Aorta (tissue), 5 donors: ENCODE data around the gene HNRNPLL. TPM values are rescaled to one million over a fixed set of nuclear protein-coding genes. Genes with fewer than 3 reads are reported as not detected.
"Not testable (repeated sequence)": the region's sequence is repeated elsewhere in the genome, so short reads cannot be mapped to it uniquely, and the experiment has no call there.

Experiments
- ATAC-seq: fragments of 200-7000 bp; cut with Tn5 transposase; one replicate; pipeline ENCODE4 v1.9.1; 2022; ENCODE audit warnings: moderate library complexity; ENCODE audit not compliant: low FRiP score
- DNase-seq, 2 donors: peaks; one replicate each; pipeline ENCODE4 v3.0.0-alpha.2; 2020
- H3K27ac ChIP-seq, 2 donors: one replicate each; pipeline ENCODE4 v1.5.1; 2013; ENCODE audit warnings: low read length in 2 of 2, mild to moderate bottlenecking in 2 of 2, moderate library complexity in 2 of 2, control low read depth in 1 of 2, inconsistent platforms in 1 of 2, low read depth in 1 of 2
- H3K27me3 ChIP-seq, 2 donors: one replicate each; pipeline ENCODE4 v1.6.1; 2013; ENCODE audit warnings: control low read depth in 1 of 2, low read length in 1 of 2, mild to moderate bottlenecking in 1 of 2, moderate library complexity in 1 of 2; ENCODE audit not compliant: insufficient read depth in 2 of 2, control insufficient read depth in 1 of 2
- H3K36me3 ChIP-seq, 2 donors: one replicate each; pipeline ENCODE4 v1.6.1; 2013; ENCODE audit warnings: control low read depth in 1 of 2, low read length in 1 of 2, mild to moderate bottlenecking in 1 of 2; ENCODE audit not compliant: insufficient read depth in 2 of 2, control insufficient read depth in 1 of 2
- H3K4me1 ChIP-seq, 2 donors: one replicate each; pipeline ENCODE4 v1.6.1; 2013; ENCODE audit warnings: low read length in 2 of 2, control low read depth in 1 of 2, mild to moderate bottlenecking in 1 of 2, moderate library complexity in 1 of 2; ENCODE audit not compliant: insufficient read depth in 2 of 2, control insufficient read depth in 1 of 2
- H3K4me3 ChIP-seq, 2 donors: one replicate each; pipeline ENCODE4 v1.5.1; 2013; ENCODE audit warnings: low read length in 2 of 2, control low read depth in 1 of 2, mild to moderate bottlenecking in 1 of 2
- H3K9me3 ChIP-seq: one replicate; pipeline ENCODE4 v1.6.1; 2013; ENCODE audit warnings: mild to moderate bottlenecking, low read length; ENCODE audit not compliant: control insufficient read depth
- WGBS, 2 donors: extraction: QIAGEN DNeasy Blood & Tissue Kit; methylation state at CpG; one replicate each; pipeline ENCODE4 v1.1.7; 2013; 5-methylcytosine and 5-hydroxymethylcytosine counted together
- intact Hi-C, 2 donors: fragments of 100-400 bp; cut with DNase I; formaldehyde crosslinking; loops; one replicate each; pipeline versions ENCODE4 v1.14.2 to v1.15.0; 2022
- polyA plus RNA-seq, 2 donors: library from polyadenylated mRNA; stranded (reverse); fragments of 200-250 nt; gene quantifications; one replicate each; pipeline ENCODE4 v1.2.3, GENCODE V29; 2013
- total RNA-seq, 2 donors: library from RNA; stranded (reverse); fragmentation: NEBNext Ultra II Directional; extraction: Animal tissue kit (Norgen Biotek cat#: 25700); gene quantifications; one replicate each; pipeline ENCODE4 v1.2.1, GENCODE V29; 2021
- donor health status: healthy with polysubstance abuse.
- donor health status: Bipolar disorder and iron deficiency.
- donor health status: DM: no; HTN: no; CAD: no.
- donor health status: DM: no; HTN: no; CAD: no.
- donor health status: DM: yes; HTN: yes; CAD: no.

The HNRNPLL gene
- total and polyA plus RNA-seq, 4 donors, result 15.9 to 65.2 (median 40.2) TPM

GRCh38 chr2:38642373-38643017, 39.8 kb upstream of the HNRNPLL start:
- ATAC-seq, H3K4me1 ChIP-seq, H3K27me3 ChIP-seq, H3K36me3 ChIP-seq, intact Hi-C loops, H3K4me3 ChIP-seq, H3K9me3 ChIP-seq, DNase-seq, H3K27ac ChIP-seq: not testable (repeated sequence)
- WGBS, 2 donors, result 88 to 90% methylated on average over 14 of the region's 14 CpGs

- intact Hi-C loops, result no loop called here
- no peak for ATAC-seq
- DNase-seq, result no peak
- H3K4me1 ChIP-seq, result no peaks in the 10 kb centered on the region
- H3K9me3 ChIP-seq, result no peaks in the 10 kb centered on the region
- 50 to 51% methylated on average over 4 of the region's 4 CpGs for WGBS, 2 donors
- H3K27ac ChIP-seq, result no peak overlapping the region
- no peak overlapping the region for H3K4me3 ChIP-seq
- no peaks in the 10 kb centered on the region for H3K36me3 ChIP-seq
- no peaks in the 10 kb centered on the region for H3K27me3 ChIP-seq
Observed at GRCh38 chr2:38636069-38636468, 33.3 kb upstream of the HNRNPLL start.

- Histone ChIP-seq H3K4me1 (no peaks in the 10 kb centered on the region), H3K27ac (no peak overlapping the region), H3K27me3 (no peaks in the 10 kb centered on the region), H3K4me3 (no peak overlapping the region), H3K9me3 (no peaks in the 10 kb centered on the region), H3K36me3 (no peaks in the 10 kb centered on the region)
- intact Hi-C loops, result no loop called here
- 77 to 88% methylated on average over 4 of the region's 4 CpGs for WGBS, 2 donors
- no peak for DNase-seq
- ATAC-seq, result no peak
Observed at GRCh38 chr2:38635139-38635538, 32.4 kb upstream of the HNRNPLL start.

GRCh38 chr2:38634684-38635083, 32.0 kb upstream of the HNRNPLL start:
- DNase-seq (no peak), ATAC-seq (no peak)
- H3K27me3 ChIP-seq, result no peaks in the 10 kb centered on the region
- H3K4me1 ChIP-seq, result no peaks in the 10 kb centered on the region
- no peak overlapping the region for H3K4me3 ChIP-seq
- no peak overlapping the region for H3K27ac ChIP-seq
- H3K36me3 ChIP-seq, result no peaks in the 10 kb centered on the region
- WGBS, 2 donors, result 10 to 18% methylated on average over 3 of the region's 3 CpGs
- H3K9me3 ChIP-seq, result no peaks in the 10 kb centered on the region
- intact Hi-C loops, result no loop called here

GRCh38 chr2:38633895-38634294, 31.2 kb upstream of the HNRNPLL start:
- ATAC-seq, result no peak
- 48 to 59% methylated on average over 2 of the region's 2 CpGs for WGBS, 2 donors
- Histone ChIP-seq H3K4me3 (no peak overlapping the region), H3K36me3 (no peaks in the 10 kb centered on the region), H3K4me1 (no peaks in the 10 kb centered on the region), H3K27me3 (no peaks in the 10 kb centered on the region), H3K9me3 (no peaks in the 10 kb centered on the region), H3K27ac (no peak overlapping the region)
- DNase-seq, result no peak
- intact Hi-C loops, result no loop called here

- H3K27me3 ChIP-seq, result no peaks in the 10 kb centered on the region
- no peaks in the 10 kb centered on the region for H3K9me3 ChIP-seq
- no peak overlapping the region for H3K27ac ChIP-seq
- no peaks in the 10 kb centered on the region for H3K36me3 ChIP-seq
- peaks cover 0 to 2% of the 10 kb centered on the region in 2 donors for H3K4me1 ChIP-seq
- no peak overlapping the region for H3K4me3 ChIP-seq
- ATAC-seq (no peak), DNase-seq (no peak)
- intact Hi-C loops, result no loop called here
Observed at GRCh38 chr2:38632980-38633379, 30.3 kb upstream of the HNRNPLL start.

GRCh38 chr2:38631976-38632375, 29.2 kb upstream of the HNRNPLL start:
- DNase-seq (no peak), ATAC-seq (no peak)
- no peaks in the 10 kb centered on the region for H3K9me3 ChIP-seq
- H3K36me3 ChIP-seq, result no peaks in the 10 kb centered on the region
- H3K4me1 ChIP-seq, result peaks cover 0 to 2% of the 10 kb centered on the region in 2 donors
- no peaks in the 10 kb centered on the region for H3K27me3 ChIP-seq
- no peak overlapping the region for H3K4me3 ChIP-seq
- intact Hi-C loops, result no loop called here
- 67 to 70% methylated on average over 2 of the region's 2 CpGs for WGBS, 2 donors
- no peak overlapping the region for H3K27ac ChIP-seq

- 10 to 33% methylated on average over 1 of the region's 1 CpG for WGBS, 2 donors
- no peak overlapping the region for H3K27ac ChIP-seq
- no peaks in the 10 kb centered on the region for H3K36me3 ChIP-seq
- H3K4me3 ChIP-seq, result no peak overlapping the region
- peaks cover 0 to 2% of the 10 kb centered on the region in 2 donors for H3K4me1 ChIP-seq
- no peak for DNase-seq
- no peaks in the 10 kb centered on the region for H3K27me3 ChIP-seq
- no peak for ATAC-seq
- intact Hi-C loops, result no loop called here
- no peaks in the 10 kb centered on the region for H3K9me3 ChIP-seq
Observed at GRCh38 chr2:38629684-38630083, 27.0 kb upstream of the HNRNPLL start.

- intact Hi-C loops, result no loop called here
- no peaks in the 10 kb centered on the region for H3K27me3 ChIP-seq
- no peak for ATAC-seq
- WGBS, 2 donors, result 69 to 75% methylated on average over 4 of the region's 4 CpGs
- no peak overlapping the region for H3K4me3 ChIP-seq
- DNase-seq, result no peak
- H3K4me1 ChIP-seq, result peaks cover 0 to 2% of the 10 kb centered on the region in 2 donors
- H3K9me3 ChIP-seq, result no peaks in the 10 kb centered on the region
- H3K27ac ChIP-seq, result no peak overlapping the region
- H3K36me3 ChIP-seq, result no peaks in the 10 kb centered on the region
Observed at GRCh38 chr2:38627391-38627790, 24.7 kb upstream of the HNRNPLL start.
